Uterus (tissue), 4 donors: ENCODE measurements around the gene SLC6A6. TPM values are rescaled to one million over a fixed set of nuclear protein-coding genes. Genes with fewer than 3 reads are reported as not detected.

Experiments
- DNase-seq, 2 donors: peaks; one replicate each; pipeline ENCODE4 v3.0.0-alpha.2; 2019 to 2020
- H3K27ac ChIP-seq, 2 donors: fragments of 200-600 bp; sonication (generic); 1 replicate in 1 of 2; 2 replicates in 1 of 2; pipeline ENCODE4 v1.5.1; 2016 to 2018
- H3K27me3 ChIP-seq, 2 donors: fragments of 200-600 bp; sonication (generic); one replicate each; pipeline ENCODE4 v1.5.1; 2018 to 2019; ENCODE audit warnings: control low read depth in 1 of 2
- H3K36me3 ChIP-seq, 2 donors: fragments of 200-600 bp; sonication (generic); one replicate each; pipeline ENCODE4 v1.5.1; 2019; ENCODE audit warnings: control low read depth in 1 of 2
- H3K4me1 ChIP-seq, 2 donors: fragments of 200-600 bp; sonication (generic); one replicate each; pipeline ENCODE4 v1.5.1; 2018 to 2019; ENCODE audit warnings: control low read depth in 1 of 2
- H3K4me3 ChIP-seq, 2 donors: fragments of 200-600 bp; sonication (generic); 1 replicate in 1 of 2; 2 replicates in 1 of 2; pipeline ENCODE4 v1.5.1; 2018 to 2019; ENCODE audit warnings: mild to moderate bottlenecking in 1 of 2
- H3K9me3 ChIP-seq, 2 donors: fragments of 200-600 bp; sonication (generic); one replicate each; pipeline ENCODE4 v1.5.1; 2019; ENCODE audit warnings: control low read depth in 1 of 2
- POLR2A ChIP-seq, 2 donors: fragments of 450-650 bp; IDR thresholded peaks; one replicate each; pipeline ENCODE4 v1.6.1; 2016; ENCODE audit warnings: antibody characterized with exemption in 2 of 2, mild to moderate bottlenecking in 1 of 2, moderate library complexity in 1 of 2
- intact Hi-C: fragments of 100-400 bp; cut with DNase I; formaldehyde crosslinking; loops from one replicate; pipeline ENCODE4 v1.15.1; 2023; ENCODE audit warnings: low total_unique reads
- total RNA-seq, 4 donors: library from RNA; depleted of rRNA in 3 of 4; stranded (reverse); fragments of >200 nt in 3 of 4; gene quantifications; one replicate each; pipeline versions ENCODE4 v1.1.0 to v1.2.4, GENCODE V29; 2014 to 2023
- TF ChIP-seq, protein P1 (sequence below), 4 experiments: fragments of 200-600 bp in 2 of 4; fragments of 450-650 bp in 2 of 4; sonication (generic) in 2 of 4; IDR thresholded peaks; one replicate each; pipeline ENCODE4 v1.5.1; 2016 to 2019; ENCODE audit warnings: antibody characterized with exemption in 4 of 4, mild to moderate bottlenecking in 2 of 4, moderate library complexity in 1 of 4
- donor health status: DM: yes; HTN: yes; CAD: no.

SLC6A6 gene
- total RNA-seq, 4 donors from 2014 or later = 15.9 to 37.5 (median 18.0) TPM

DNA sequence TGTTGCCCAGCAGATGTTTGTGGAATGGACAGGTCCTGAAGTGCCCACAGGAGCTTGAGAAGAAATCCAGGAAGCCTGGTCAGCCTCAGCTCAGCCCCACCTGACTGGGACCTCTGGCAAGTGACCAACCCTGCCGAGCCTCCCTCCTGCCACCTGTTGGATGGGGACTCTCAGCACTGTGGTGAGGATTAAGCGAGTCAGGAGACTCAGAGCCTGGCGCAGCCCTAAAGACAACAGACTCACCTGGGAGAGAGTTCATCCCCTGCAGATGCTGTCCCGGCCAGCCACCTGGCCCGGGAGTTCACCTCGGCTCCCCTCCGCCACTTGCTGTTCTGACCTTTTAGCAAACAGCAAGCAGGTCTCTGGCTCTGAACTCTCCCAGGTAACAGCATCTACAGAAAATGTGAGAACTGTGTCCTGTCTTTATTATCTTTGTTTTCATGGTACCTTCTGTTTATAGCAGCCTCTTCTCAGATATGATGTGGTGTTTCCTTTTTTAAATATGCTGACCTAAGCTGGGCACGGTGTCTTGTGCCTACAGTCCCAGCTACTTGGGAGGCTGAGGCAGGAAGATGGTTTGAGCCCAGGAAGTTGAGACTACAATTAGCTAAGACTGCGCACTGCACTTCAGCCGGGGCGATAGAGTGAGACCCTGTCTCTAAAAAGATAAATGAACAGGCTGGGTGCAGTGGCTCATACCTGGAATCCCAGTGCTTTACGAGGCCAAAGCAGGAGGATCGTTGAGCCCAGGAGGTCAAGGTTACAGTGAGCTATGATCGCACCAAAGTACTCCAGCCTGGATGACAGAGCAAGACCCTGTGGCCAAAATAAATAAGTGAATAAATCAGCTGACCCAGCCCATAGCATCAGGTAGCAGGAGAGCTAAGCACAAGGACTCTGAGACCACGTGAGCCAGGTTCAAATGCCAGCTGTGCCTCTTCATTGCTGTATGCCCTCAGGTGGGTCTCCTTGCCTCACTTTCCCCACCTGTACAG, 32.4 kb upstream of the SLC6A6 start:
- Histone ChIP-seq H3K27ac (no peak overlapping the region), H3K4me1 (no peaks in the 10 kb centered on the region), H3K36me3 (no peaks in the 10 kb centered on the region), H3K9me3 (no peaks in the 10 kb centered on the region), H3K4me3 (no peak overlapping the region), H3K27me3 (no peaks in the 10 kb centered on the region)
- TF ChIP-seq, protein P1, sequence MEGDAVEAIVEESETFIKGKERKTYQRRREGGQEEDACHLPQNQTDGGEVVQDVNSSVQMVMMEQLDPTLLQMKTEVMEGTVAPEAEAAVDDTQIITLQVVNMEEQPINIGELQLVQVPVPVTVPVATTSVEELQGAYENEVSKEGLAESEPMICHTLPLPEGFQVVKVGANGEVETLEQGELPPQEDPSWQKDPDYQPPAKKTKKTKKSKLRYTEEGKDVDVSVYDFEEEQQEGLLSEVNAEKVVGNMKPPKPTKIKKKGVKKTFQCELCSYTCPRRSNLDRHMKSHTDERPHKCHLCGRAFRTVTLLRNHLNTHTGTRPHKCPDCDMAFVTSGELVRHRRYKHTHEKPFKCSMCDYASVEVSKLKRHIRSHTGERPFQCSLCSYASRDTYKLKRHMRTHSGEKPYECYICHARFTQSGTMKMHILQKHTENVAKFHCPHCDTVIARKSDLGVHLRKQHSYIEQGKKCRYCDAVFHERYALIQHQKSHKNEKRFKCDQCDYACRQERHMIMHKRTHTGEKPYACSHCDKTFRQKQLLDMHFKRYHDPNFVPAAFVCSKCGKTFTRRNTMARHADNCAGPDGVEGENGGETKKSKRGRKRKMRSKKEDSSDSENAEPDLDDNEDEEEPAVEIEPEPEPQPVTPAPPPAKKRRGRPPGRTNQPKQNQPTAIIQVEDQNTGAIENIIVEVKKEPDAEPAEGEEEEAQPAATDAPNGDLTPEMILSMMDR (IDR thresholded peaks at IDR 0.05) = no peak
- no peak for TF ChIP-seq POLR2A (IDR thresholded peaks at IDR 0.05)
- intact Hi-C loops = no loop called here
- no peak for DNase-seq

- no peaks in the 10 kb centered on the region for H3K36me3 ChIP-seq
- H3K4me3 ChIP-seq = no peak overlapping the region
- H3K9me3 ChIP-seq = no peaks in the 10 kb centered on the region
- no peak overlapping the region for H3K27ac ChIP-seq
- intact Hi-C loops = no loop called here
- TF ChIP-seq, protein P1 (IDR thresholded peaks at IDR 0.05) = no peak
- TF ChIP-seq POLR2A (IDR thresholded peaks at IDR 0.05) = no peak
- H3K4me1 ChIP-seq = no peaks in the 10 kb centered on the region
- H3K27me3 ChIP-seq = no peaks in the 10 kb centered on the region
- no peak for DNase-seq
These were observed 31.5 kb upstream of the SLC6A6 start for GRCh38 chr3:14370720-14371572.

GRCh38 chr3:14371573-14372474, 30.6 kb upstream of the SLC6A6 start:
- Histone ChIP-seq H3K27ac (no peak overlapping the region), H3K4me1 (no peaks in the 10 kb centered on the region), H3K36me3 (no peaks in the 10 kb centered on the region), H3K9me3 (no peaks in the 10 kb centered on the region), H3K4me3 (no peak overlapping the region), H3K27me3 (no peaks in the 10 kb centered on the region)
- intact Hi-C loops = no loop called here
- TF ChIP-seq, protein P1 (IDR thresholded peaks at IDR 0.05) = no peak
- TF ChIP-seq POLR2A (IDR thresholded peaks at IDR 0.05) = no peak
- peak in 1 of 2 donors; percentile 36 for DNase-seq

GRCh38 chr3:14372587-14372986, 29.8 kb upstream of the SLC6A6 start:
- H3K9me3 ChIP-seq = no peaks in the 10 kb centered on the region
- intact Hi-C loops = no loop called here
- no peak for DNase-seq
- TF ChIP-seq POLR2A (IDR thresholded peaks at IDR 0.05) = no peak
- TF ChIP-seq, protein P1 (IDR thresholded peaks at IDR 0.05) = no peak
- H3K4me3 ChIP-seq = no peak overlapping the region
- no peaks in the 10 kb centered on the region for H3K4me1 ChIP-seq
- H3K27me3 ChIP-seq = no peaks in the 10 kb centered on the region
- no peak overlapping the region for H3K27ac ChIP-seq
- no peaks in the 10 kb centered on the region for H3K36me3 ChIP-seq
